ENCODE measurements around the gene TTC7B. TPM values are rescaled to one million over a fixed set of nuclear protein-coding genes. Genes with fewer than 3 reads are reported as not detected.

Gene TTC7B
- total RNA-seq, 1 donor from 2014 or later: 83.1 TPM

DNA sequence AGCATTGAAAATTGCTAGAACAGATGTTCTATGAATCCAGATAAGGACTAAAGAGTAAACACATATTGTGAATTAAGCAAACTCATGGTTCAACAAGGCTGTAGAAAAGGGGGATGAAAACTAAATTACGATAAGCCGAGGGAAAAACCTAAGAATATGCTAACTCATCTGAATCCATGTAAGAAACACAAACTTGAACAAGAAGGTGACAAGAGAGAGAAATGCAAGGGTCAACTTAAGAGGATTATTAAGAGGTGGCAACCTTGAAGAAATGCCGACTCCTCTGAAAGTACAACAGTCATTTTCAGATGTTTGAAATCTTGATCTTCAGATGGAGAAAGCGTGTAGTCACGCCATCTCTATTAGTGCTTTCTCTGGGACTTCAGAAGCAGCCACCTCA is 128.6 kb downstream of the TTC7B start:
- no peak for DNase-seq
- H3K27me3 Mint-ChIP-seq (ENCODE audit: unreplicated experiment): no peaks in the 10 kb centered on the region
- no peaks in the 10 kb centered on the region for H3K36me3 Mint-ChIP-seq (ENCODE audit: unreplicated experiment)
- H3K27ac Mint-ChIP-seq (ENCODE audit: unreplicated experiment): no peak overlapping the region
- H3K4me3 Mint-ChIP-seq (ENCODE audit: unreplicated experiment): no peak overlapping the region
- no peaks in the 10 kb centered on the region for H3K9me3 Mint-ChIP-seq (ENCODE audit: unreplicated experiment)
- TF ChIP-seq, protein P1, sequence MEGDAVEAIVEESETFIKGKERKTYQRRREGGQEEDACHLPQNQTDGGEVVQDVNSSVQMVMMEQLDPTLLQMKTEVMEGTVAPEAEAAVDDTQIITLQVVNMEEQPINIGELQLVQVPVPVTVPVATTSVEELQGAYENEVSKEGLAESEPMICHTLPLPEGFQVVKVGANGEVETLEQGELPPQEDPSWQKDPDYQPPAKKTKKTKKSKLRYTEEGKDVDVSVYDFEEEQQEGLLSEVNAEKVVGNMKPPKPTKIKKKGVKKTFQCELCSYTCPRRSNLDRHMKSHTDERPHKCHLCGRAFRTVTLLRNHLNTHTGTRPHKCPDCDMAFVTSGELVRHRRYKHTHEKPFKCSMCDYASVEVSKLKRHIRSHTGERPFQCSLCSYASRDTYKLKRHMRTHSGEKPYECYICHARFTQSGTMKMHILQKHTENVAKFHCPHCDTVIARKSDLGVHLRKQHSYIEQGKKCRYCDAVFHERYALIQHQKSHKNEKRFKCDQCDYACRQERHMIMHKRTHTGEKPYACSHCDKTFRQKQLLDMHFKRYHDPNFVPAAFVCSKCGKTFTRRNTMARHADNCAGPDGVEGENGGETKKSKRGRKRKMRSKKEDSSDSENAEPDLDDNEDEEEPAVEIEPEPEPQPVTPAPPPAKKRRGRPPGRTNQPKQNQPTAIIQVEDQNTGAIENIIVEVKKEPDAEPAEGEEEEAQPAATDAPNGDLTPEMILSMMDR (IDR thresholded peaks at IDR 0.05; ENCODE audit: partially characterized antibody, unreplicated experiment): no peak
- no peaks in the 10 kb centered on the region for H3K4me1 Mint-ChIP-seq (ENCODE audit: low read depth, unreplicated experiment)

DNA sequence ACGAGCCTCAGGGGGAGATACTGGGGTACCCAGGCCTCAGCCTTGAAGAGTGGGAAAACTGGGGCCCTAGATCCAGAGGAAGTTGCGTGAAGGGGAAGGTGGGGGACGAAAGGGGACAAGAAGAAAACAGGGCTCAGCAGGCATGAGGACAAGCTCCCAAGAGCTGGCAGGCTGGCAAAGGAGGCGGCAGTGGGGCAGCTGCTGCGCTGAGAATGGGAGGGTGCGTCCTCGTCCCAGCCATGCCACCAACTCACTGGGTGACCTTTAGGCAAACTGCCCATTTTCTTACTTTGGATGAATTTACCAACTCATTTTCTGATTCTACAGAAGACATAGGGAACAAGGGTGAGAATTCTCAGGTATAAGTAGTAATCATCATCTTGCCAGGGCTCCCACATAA is 133.6 kb downstream of the TTC7B start:
- no peak overlapping the region for H3K4me3 Mint-ChIP-seq (ENCODE audit: unreplicated experiment)
- no peaks in the 10 kb centered on the region for H3K9me3 Mint-ChIP-seq (ENCODE audit: unreplicated experiment)
- no peak overlapping the region for H3K27ac Mint-ChIP-seq (ENCODE audit: unreplicated experiment)
- TF ChIP-seq, protein P1 (IDR thresholded peaks at IDR 0.05; ENCODE audit: partially characterized antibody, unreplicated experiment): no peak
- no peak for DNase-seq
- H3K27me3 Mint-ChIP-seq (ENCODE audit: unreplicated experiment): no peaks in the 10 kb centered on the region
- peaks cover under 1% of the 10 kb centered on the region for H3K4me1 Mint-ChIP-seq (ENCODE audit: low read depth, unreplicated experiment)
- H3K36me3 Mint-ChIP-seq (ENCODE audit: unreplicated experiment): no peaks in the 10 kb centered on the region

DNA sequence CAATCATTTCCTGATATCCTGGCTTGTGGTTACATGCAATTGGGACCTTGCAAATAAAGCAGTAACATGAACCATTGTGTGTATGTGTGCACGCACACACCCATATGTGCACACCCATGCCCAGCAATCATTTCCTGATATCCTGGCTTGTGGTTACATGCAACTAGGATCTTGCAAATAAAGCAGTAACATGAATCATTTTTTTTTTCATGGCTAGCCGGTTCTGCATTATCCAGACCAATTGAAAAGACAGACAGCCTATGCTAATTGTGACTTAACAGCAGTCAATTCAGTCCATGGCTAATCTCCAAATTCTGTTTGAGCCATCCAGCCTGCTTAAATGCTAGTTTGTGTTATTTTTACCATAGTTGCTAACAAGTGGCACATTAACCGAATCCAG is 134.3 kb downstream of the TTC7B start:
- peaks cover 2% of the 10 kb centered on the region for H3K4me1 Mint-ChIP-seq (ENCODE audit: low read depth, unreplicated experiment)
- H3K27ac Mint-ChIP-seq (ENCODE audit: unreplicated experiment): no peak overlapping the region
- TF ChIP-seq, protein P1 (IDR thresholded peaks at IDR 0.05; ENCODE audit: partially characterized antibody, unreplicated experiment): no peak
- no peak overlapping the region for H3K4me3 Mint-ChIP-seq (ENCODE audit: unreplicated experiment)
- H3K27me3 Mint-ChIP-seq (ENCODE audit: unreplicated experiment): no peaks in the 10 kb centered on the region
- no peaks in the 10 kb centered on the region for H3K9me3 Mint-ChIP-seq (ENCODE audit: unreplicated experiment)
- H3K36me3 Mint-ChIP-seq (ENCODE audit: unreplicated experiment): no peaks in the 10 kb centered on the region
- DNase-seq: no peak

DNA sequence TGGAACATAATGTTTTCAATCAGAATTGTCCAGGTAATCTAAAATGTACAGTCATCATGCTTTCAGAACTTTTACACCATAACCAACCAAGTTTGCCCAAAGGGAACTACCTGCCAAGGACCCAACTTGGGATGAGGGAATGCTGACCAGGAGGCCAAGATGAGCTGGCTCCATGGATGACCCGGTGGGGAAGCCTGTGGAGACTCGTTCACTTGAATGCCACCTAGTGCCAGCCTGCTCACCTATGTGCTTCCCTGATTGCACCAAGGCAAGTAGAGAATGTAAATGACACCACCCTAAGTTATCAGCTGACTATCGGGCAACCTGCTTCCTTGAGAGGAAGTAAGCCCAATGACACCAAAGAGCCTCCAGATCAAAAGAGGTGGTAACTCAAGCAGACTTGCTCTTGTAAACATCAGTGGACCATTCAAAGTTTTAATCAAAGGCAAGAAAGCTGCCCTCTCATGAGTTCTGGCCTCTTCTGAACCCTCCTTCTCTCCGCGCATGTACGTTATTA is 137.3 kb downstream of the TTC7B start:
- Mint-ChIP-seq H3K36me3 (ENCODE audit: unreplicated experiment) (no peaks in the 10 kb centered on the region), H3K9me3 (ENCODE audit: unreplicated experiment) (no peaks in the 10 kb centered on the region), H3K4me3 (ENCODE audit: unreplicated experiment) (no peak overlapping the region), H3K27ac (ENCODE audit: unreplicated experiment) (no peak overlapping the region), H3K4me1 (ENCODE audit: low read depth, unreplicated experiment) (peaks cover 2% of the 10 kb centered on the region), H3K27me3 (ENCODE audit: unreplicated experiment) (peaks cover 2% of the 10 kb centered on the region)
- DNase-seq: no peak
- TF ChIP-seq, protein P1 (IDR thresholded peaks at IDR 0.05; ENCODE audit: partially characterized antibody, unreplicated experiment): no peak

DNA sequence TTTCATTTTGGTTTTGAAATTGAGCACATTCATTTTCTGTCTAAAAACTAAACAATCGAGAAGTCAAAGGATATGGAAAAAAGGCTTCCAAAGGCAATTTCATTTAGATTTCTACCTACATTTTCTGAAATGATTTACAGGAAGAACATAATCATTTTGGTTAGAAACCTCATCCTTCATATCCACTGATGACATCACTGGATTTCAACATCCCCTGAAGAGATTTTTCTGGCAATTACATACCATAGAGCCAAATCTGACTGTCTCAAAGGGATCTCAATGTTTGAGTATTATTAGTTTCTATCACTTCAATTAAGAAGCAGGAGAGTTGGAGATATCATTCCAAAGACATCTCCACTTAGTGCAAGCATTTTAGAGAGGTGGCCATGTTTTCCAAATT is 137.8 kb downstream of the TTC7B start:
- DNase-seq: no peak
- Mint-ChIP-seq H3K36me3 (ENCODE audit: unreplicated experiment) (no peaks in the 10 kb centered on the region), H3K4me3 (ENCODE audit: unreplicated experiment) (no peak overlapping the region), H3K27me3 (ENCODE audit: unreplicated experiment) (peaks cover 2% of the 10 kb centered on the region), H3K9me3 (ENCODE audit: unreplicated experiment) (no peaks in the 10 kb centered on the region), H3K27ac (ENCODE audit: unreplicated experiment) (no peak overlapping the region), H3K4me1 (ENCODE audit: low read depth, unreplicated experiment) (peaks cover 2% of the 10 kb centered on the region)
- TF ChIP-seq, protein P1 (IDR thresholded peaks at IDR 0.05; ENCODE audit: partially characterized antibody, unreplicated experiment): no peak
